HepG2 (cell line): Measurements from ENCODE around the gene NUB1. TPM values are rescaled to one million over a fixed set of nuclear protein-coding genes. Genes with fewer than 3 reads are reported as not detected.
"Not testable (repeated sequence)": the region's sequence is repeated elsewhere in the genome, so short reads cannot be mapped to it uniquely, and the experiment has no call there.

Experiments
- ATAC-seq: fragments of 200-7000 bp; cut with Tn5 transposase; 3 replicates; pipeline ENCODE4 v1.9.1; 2020; ENCODE audit warnings: mild to moderate bottlenecking, moderate library complexity
- BruUV-seq: library from RNA; stranded (reverse); fragments of 400-500 nt; replicated peaks from 2 replicates; lab custom pipeline; 2021; lab: Mats Ljungman, UMichigan
- CTCF ChIA-PET: fragments of 300-600 bp; formaldehyde crosslinking; extraction: SDS; loops from one replicate; lab custom pipeline; 2021; ENCODE audit warnings: low total read pairs, inconsistent platforms, low intra/inter-chr PET ratio; lab: Yijun Ruan, JAX
- POLR2A ChIA-PET: fragments of 350-600 bp; sonication (Branson Sonifier 250); formaldehyde crosslinking; loops from one replicate; lab custom pipeline; 2020; ENCODE audit warnings: antibody characterized with exemption, inconsistent platforms; lab: Yijun Ruan, JAX
- DNase-seq: peaks from one replicate; pipeline ENCODE4 v3.0.0-alpha.2; 2015; ENCODE audit warnings: low spot score
- FAIRE-seq: peaks from 3 replicates; lab custom pipeline; 2011; peaks lifted over from hg19 to GRCh38; lab: Jason Lieb, UNC
- H2AFZ ChIP-seq: one replicate; pipeline ENCODE4 v1.6.1; 2011; ENCODE audit warnings: low read length, inconsistent platforms
- H3K27ac ChIP-seq: fragments of 300-600 bp; 3 replicates; pipeline ENCODE4 v1.8.0; 2011; ENCODE audit warnings: mixed run types, mild to moderate bottlenecking, mixed read lengths, low read length, inconsistent platforms; ENCODE audit not compliant: insufficient read depth; ENCODE audit errors: extremely low read length
- H3K27me3 ChIP-seq, 2 experiments: fragments of 200-600 bp in 1 of 2; 2 replicates in 1 of 2; 3 replicates in 1 of 2; pipeline versions ENCODE4 v1.6.0 to v1.8.0; 2011; ENCODE audit warnings: low read length in 2 of 2, mild to moderate bottlenecking in 2 of 2, moderate library complexity in 2 of 2, inconsistent platforms in 1 of 2; ENCODE audit not compliant: insufficient read depth in 2 of 2, control insufficient read depth in 1 of 2
- H3K36me3 ChIP-seq, 2 experiments: fragments of 200-600 bp in 1 of 2; replicated peaks in 1 of 2; 2 replicates in 1 of 2; 3 replicates in 1 of 2; pipeline versions ENCODE4 v1.5.1 to v1.8.0; 2011; ENCODE audit warnings: low read length in 2 of 2, inconsistent platforms in 1 of 2; ENCODE audit not compliant: insufficient read depth in 2 of 2, control insufficient read depth in 1 of 2
- H3K4me1 ChIP-seq: 2 replicates; pipeline ENCODE4 v1.5.1; 2012; ENCODE audit warnings: low read length, inconsistent platforms; ENCODE audit not compliant: insufficient read depth
- H3K4me2 ChIP-seq: 2 replicates; pipeline ENCODE4 v1.6.0; 2011; ENCODE audit warnings: low read depth, low read length, inconsistent platforms
- H3K4me3 ChIP-seq, 3 experiments: fragments of 200-600 bp in 1 of 3; sonication (generic), shearing (Covaris generic) in 1 of 3; replicated peaks in 1 of 3; 2 replicates each; pipeline ENCODE4 v1.5.1; 2011 to 2016; ENCODE audit warnings: low read length in 3 of 3, inconsistent platforms in 2 of 3, low read depth in 2 of 3, mild to moderate bottlenecking in 2 of 3, control low read depth in 1 of 3, mixed read lengths in 1 of 3; ENCODE audit not compliant: insufficient read depth in 1 of 3
- H3K79me2 ChIP-seq: one replicate; pipeline ENCODE4 v1.6.1; 2011; ENCODE audit warnings: low read length, inconsistent platforms; ENCODE audit not compliant: insufficient read depth
- H3K9ac ChIP-seq: 2 replicates; pipeline ENCODE4 v1.6.0; 2011; ENCODE audit warnings: mild to moderate bottlenecking, low read depth, low read length, inconsistent platforms; ENCODE audit not compliant: insufficient read depth
- H3K9me3 ChIP-seq: 2 replicates; pipeline ENCODE4 v1.5.1; 2012; ENCODE audit warnings: mild to moderate bottlenecking, low read length
- H4K20me1 ChIP-seq: 2 replicates; pipeline ENCODE4 v1.6.0; 2011; ENCODE audit warnings: inconsistent platforms, mild to moderate bottlenecking, low read length, moderate library complexity; ENCODE audit not compliant: insufficient read depth
- ADNP ChIP-seq: sonication (generic); formaldehyde crosslinking; IDR thresholded peaks from 2 replicates; pipeline ENCODE4 v1.4.0; 2020; ENCODE audit warnings: missing genetic modification reagents
- BORCS8-MEF2B ChIP-seq: sonication (generic); formaldehyde crosslinking; IDR thresholded peaks from 2 replicates; pipeline ENCODE4 v1.8.0; 2022; ENCODE audit warnings: mild to moderate bottlenecking, missing genetic modification reagents
- CBX2 ChIP-seq, 2 experiments: fragments of 200-600 bp in 1 of 2; sonication (generic); formaldehyde crosslinking in 1 of 2; IDR thresholded peaks; 2 replicates each; pipeline versions ENCODE4 v1.7.0 to v1.8.1; 2018 to 2022; ENCODE audit warnings: low read depth in 2 of 2, low read length in 1 of 2, mild to moderate bottlenecking in 1 of 2, missing genetic modification reagents in 1 of 2
- CTCF ChIP-seq: sonication (generic); formaldehyde crosslinking; IDR thresholded peaks from 2 replicates; pipeline ENCODE4 v1.5.0; 2020; ENCODE audit warnings: mild to moderate bottlenecking, missing genetic modification reagents, moderate library complexity
- LCORL ChIP-seq, 2 experiments: fragments of 450-650 bp in 1 of 2; sonication (generic) in 1 of 2; formaldehyde crosslinking in 1 of 2; IDR thresholded peaks; 2 replicates each; pipeline versions ENCODE4 v1.5.0 to v1.6.1; 2017 to 2020; ENCODE audit warnings: antibody characterized with exemption in 1 of 2, missing genetic modification reagents in 1 of 2
- MYNN ChIP-seq: sonication (generic); formaldehyde crosslinking; IDR thresholded peaks from 2 replicates; pipeline ENCODE4 v1.4.0; 2020; ENCODE audit warnings: mild to moderate bottlenecking, low read depth, missing genetic modification reagents
- NCOA1 ChIP-seq: sonication (generic); formaldehyde crosslinking; IDR thresholded peaks from 2 replicates; pipeline ENCODE4 v1.9.0; 2021; ENCODE audit warnings: missing genetic modification reagents
- SSRP1 ChIP-seq: IDR thresholded peaks from 2 replicates; pipeline ENCODE4 v1.6.1; 2016; ENCODE audit warnings: control low read depth
- TSC22D2 ChIP-seq: sonication (generic); formaldehyde crosslinking; IDR thresholded peaks from 2 replicates; pipeline ENCODE4 v1.5.1; 2020; ENCODE audit warnings: missing genetic modification reagents, mild to moderate bottlenecking, borderline replicate concordance
- ZNF101 ChIP-seq: sonication (generic); formaldehyde crosslinking; IDR thresholded peaks from 2 replicates; pipeline ENCODE4 v1.4.0; 2020; ENCODE audit warnings: mild to moderate bottlenecking, low read depth, missing genetic modification reagents, borderline replicate concordance
- ZNF160 ChIP-seq: sonication (generic); formaldehyde crosslinking; IDR thresholded peaks from 2 replicates; pipeline ENCODE4 v1.8.0; 2022; ENCODE audit warnings: mild to moderate bottlenecking, inconsistent platforms, missing genetic modification reagents
- ZNF282 ChIP-seq: fragments of 450-650 bp; IDR thresholded peaks from 2 replicates; pipeline ENCODE4 v1.6.1; 2018; ENCODE audit not compliant: partially characterized antibody
- ZNF598 ChIP-seq: sonication (generic); formaldehyde crosslinking; IDR thresholded peaks from 2 replicates; pipeline ENCODE4 v1.5.1; 2020; ENCODE audit warnings: mild to moderate bottlenecking, missing genetic modification reagents, borderline replicate concordance
- ZNF816 ChIP-seq: sonication (generic); formaldehyde crosslinking; IDR thresholded peaks from 2 replicates; pipeline ENCODE4 v1.8.0; 2022; ENCODE audit warnings: missing genetic modification reagents, mild to moderate bottlenecking, borderline replicate concordance
- WGBS: methylation state at CpG from one replicate; pipeline ENCODE4 v1.1.6; 2017; ENCODE audit warnings: low lambda C conversion rate; 5-methylcytosine and 5-hydroxymethylcytosine counted together
- in situ Hi-C: cut with HindIII; loops from 2 replicates; pipeline ENCODE4 v1.10.0; 2017; ENCODE audit warnings: low pct_unique_long_range_greater_than_20kb; ENCODE audit not compliant: extremely low pct_ligation_motif_present
- intact Hi-C: fragments of 100-400 bp; cut with micrococcal nuclease; formaldehyde crosslinking; loops from one replicate; pipeline ENCODE4 v1.10.0; 2022; ENCODE audit not compliant: unreplicated experiment
- polyA plus RNA-seq, 8 experiments: library from polyadenylated mRNA; depleted of rRNA in 3 of 8; stranded (reverse) in 7 of 8; unstranded in 1 of 8; fragments of >200 nt; fragmentation: Illumina TruSeq in 4 of 8; extraction: Trizol in 4 of 8; gene quantifications; 2 replicates each; pipeline versions ENCODE4 v1.2.1 to v1.2.3, GENCODE V29; 2011 to 2016; ENCODE audit warnings: low read depth in 4 of 8, missing spikeins in 1 of 8, mixed read lengths in 1 of 8; ENCODE audit not compliant: insufficient read depth in 1 of 8
- total RNA-seq, 5 experiments: library from RNA; depleted of rRNA; stranded (reverse); fragments of >200 nt; fragmentation: Illumina TruSeq; extraction: Trizol; gene quantifications; 2 replicates each; pipeline ENCODE4 v1.2.3, GENCODE V29; 2016; ENCODE audit warnings: low read depth in 1 of 5
- TF ChIP-seq, protein P1 (sequence below): sonication (generic); formaldehyde crosslinking; IDR thresholded peaks from 2 replicates; pipeline ENCODE4 v1.5.0; 2020; ENCODE audit warnings: mild to moderate bottlenecking, missing genetic modification reagents

NUB1 gene
- total and polyA plus RNA-seq, 2 of the 13 experiments (the other 11 are each of a cell fraction or from before 2014, with no cell fraction given), result 27.1 to 37.0 TPM

DNA sequence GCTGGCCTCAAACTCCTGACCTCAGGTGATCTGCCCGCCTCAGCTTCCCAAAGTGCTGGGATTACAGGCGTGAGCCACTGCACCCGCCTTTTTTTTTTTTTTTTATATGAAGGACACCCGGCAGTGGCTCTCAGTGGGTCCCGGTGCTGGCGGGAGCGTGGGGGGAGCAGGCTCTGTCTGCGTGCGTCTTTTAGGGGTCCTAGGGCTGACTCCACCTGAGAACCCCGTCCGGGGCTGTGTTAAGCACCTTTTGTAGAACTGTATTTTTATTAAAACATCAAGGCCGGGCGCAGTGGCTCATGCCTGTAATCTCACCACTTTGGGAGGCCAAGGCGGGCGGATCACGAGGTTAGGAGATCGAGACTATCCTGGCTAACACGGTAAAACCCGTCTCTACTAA, 37.4 kb upstream of the NUB1 start:
- H3K9me3 ChIP-seq, H2AFZ ChIP-seq, H3K79me2 ChIP-seq, H3K27ac ChIP-seq, H4K20me1 ChIP-seq, ATAC-seq, H3K4me1 ChIP-seq, H3K4me3 ChIP-seq, BruUV-seq, H3K4me2 ChIP-seq, DNase-seq, FAIRE-seq, H3K36me3 ChIP-seq, POLR2A ChIA-PET, H3K9ac ChIP-seq: not testable (repeated sequence)
- H3K27me3 ChIP-seq, result peaks cover 5 to 62% of the 10 kb centered on the region in 2 experiments; a peak in 3 of 5 replicates
- CTCF ChIA-PET, result interaction anchor here (1.2 to 2.2 kb wide), 5 partner anchors 46 to 181 kb away, joined by 4 to 18 read pairs (median 8); no protein-coding TSS in a partner anchor
- WGBS, result 57% methylated on average over 19 of the region's 19 CpGs
- in situ Hi-C loops, result loop anchor here (5.0 to 10.0 kb wide), 3 partner anchors 52 to 179 kb away; no protein-coding TSS in a partner anchor
- 0 out of 2 replicates have a peak, but pooled peaks have one; percentile 3 for TF ChIP-seq ZNF816 (CRISPR knock-in tag)
- intact Hi-C loops, result loop anchor here (10.0 kb wide), 2 partner anchors 129 to 169 kb away; no protein-coding TSS in a partner anchor

- CTCF ChIA-PET, result no interaction called here
- WGBS, result 6% methylated on average over 7 of the region's 7 CpGs
- H3K79me2 ChIP-seq, result no peaks in the 10 kb centered on the region
- ATAC-seq (no peak), DNase-seq (no peak), FAIRE-seq (no peak)
- no peaks in the 10 kb centered on the region for H3K4me1 ChIP-seq
- no peak overlapping the region for H3K4me3 ChIP-seq
- intact Hi-C loops, result loop anchor here (10.0 kb wide), 2 partner anchors 130 to 170 kb away; no protein-coding TSS in a partner anchor
- H3K4me2 ChIP-seq, result no peak overlapping the region
- H4K20me1 ChIP-seq, result no peaks in the 10 kb centered on the region
- no peak overlapping the region for H2AFZ ChIP-seq
- H3K27ac ChIP-seq, result no peak overlapping the region
- peaks cover 5 to 62% of the 10 kb centered on the region in 2 experiments; a peak in 3 of 5 replicates for H3K27me3 ChIP-seq
- H3K9ac ChIP-seq, result no peak overlapping the region
- POLR2A ChIA-PET, result no interaction called here
- in situ Hi-C loops, result loop anchor here (5.0 to 10.0 kb wide), 3 partner anchors 53 to 180 kb away; no protein-coding TSS in a partner anchor
- no TSS peak for BruUV-seq
- H3K9me3 ChIP-seq, result no peaks in the 10 kb centered on the region
- no peaks in the 10 kb centered on the region for H3K36me3 ChIP-seq
- TF ChIP-seq TSC22D2 (CRISPR knock-in tag), result no peak
- no peak for TF ChIP-seq SSRP1 (CRISPR knock-in tag)
- no peak for TF ChIP-seq NCOA1 (CRISPR knock-in tag)
- TF ChIP-seq CTCF (CRISPR knock-in tag), result no peak
- no peak for TF ChIP-seq LCORL (IDR thresholded peaks at IDR 0.05)
- TF ChIP-seq LCORL (CRISPR knock-in tag; IDR thresholded peaks at IDR 0.05), result no peak
- TF ChIP-seq ZNF101 (CRISPR knock-in tag), result no peak
- TF ChIP-seq ZNF160 (CRISPR knock-in tag), result no peak
- no peak for TF ChIP-seq ZNF598 (CRISPR knock-in tag)
- TF ChIP-seq CBX2 (IDR thresholded peaks at IDR 0.05; ENCODE audit: low read depth, low read length), result no peak
- TF ChIP-seq CBX2 (CRISPR knock-in tag; IDR thresholded peaks at IDR 0.05; ENCODE audit: low read depth), result no peak
- no peak for TF ChIP-seq ZNF282
- no peak for TF ChIP-seq BORCS8-MEF2B (CRISPR knock-in tag)
- TF ChIP-seq, protein P1, sequence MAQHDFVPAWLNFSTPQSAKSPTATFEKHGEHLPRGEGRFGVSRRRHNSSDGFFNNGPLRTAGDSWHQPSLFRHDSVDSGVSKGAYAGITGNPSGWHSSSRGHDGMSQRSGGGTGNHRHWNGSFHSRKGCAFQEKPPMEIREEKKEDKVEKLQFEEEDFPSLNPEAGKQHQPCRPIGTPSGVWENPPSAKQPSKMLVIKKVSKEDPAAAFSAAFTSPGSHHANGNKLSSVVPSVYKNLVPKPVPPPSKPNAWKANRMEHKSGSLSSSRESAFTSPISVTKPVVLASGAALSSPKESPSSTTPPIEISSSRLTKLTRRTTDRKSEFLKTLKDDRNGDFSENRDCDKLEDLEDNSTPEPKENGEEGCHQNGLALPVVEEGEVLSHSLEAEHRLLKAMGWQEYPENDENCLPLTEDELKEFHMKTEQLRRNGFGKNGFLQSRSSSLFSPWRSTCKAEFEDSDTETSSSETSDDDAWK (CRISPR knock-in tag), result no peak
- no peak for TF ChIP-seq ADNP (CRISPR knock-in tag)
- TF ChIP-seq MYNN (CRISPR knock-in tag), result no peak
These were observed 36.8 kb upstream of the NUB1 start for GRCh38 chr7:151304856-151305255.
